HCEC 1CT (cell line): Measurements from ENCODE around the gene TANC1.

Experiments used
- DNase-seq: peaks from one replicate; pipeline ENCODE4 v3.0.0-alpha.2; 2017

Gene TANC1

DNA sequence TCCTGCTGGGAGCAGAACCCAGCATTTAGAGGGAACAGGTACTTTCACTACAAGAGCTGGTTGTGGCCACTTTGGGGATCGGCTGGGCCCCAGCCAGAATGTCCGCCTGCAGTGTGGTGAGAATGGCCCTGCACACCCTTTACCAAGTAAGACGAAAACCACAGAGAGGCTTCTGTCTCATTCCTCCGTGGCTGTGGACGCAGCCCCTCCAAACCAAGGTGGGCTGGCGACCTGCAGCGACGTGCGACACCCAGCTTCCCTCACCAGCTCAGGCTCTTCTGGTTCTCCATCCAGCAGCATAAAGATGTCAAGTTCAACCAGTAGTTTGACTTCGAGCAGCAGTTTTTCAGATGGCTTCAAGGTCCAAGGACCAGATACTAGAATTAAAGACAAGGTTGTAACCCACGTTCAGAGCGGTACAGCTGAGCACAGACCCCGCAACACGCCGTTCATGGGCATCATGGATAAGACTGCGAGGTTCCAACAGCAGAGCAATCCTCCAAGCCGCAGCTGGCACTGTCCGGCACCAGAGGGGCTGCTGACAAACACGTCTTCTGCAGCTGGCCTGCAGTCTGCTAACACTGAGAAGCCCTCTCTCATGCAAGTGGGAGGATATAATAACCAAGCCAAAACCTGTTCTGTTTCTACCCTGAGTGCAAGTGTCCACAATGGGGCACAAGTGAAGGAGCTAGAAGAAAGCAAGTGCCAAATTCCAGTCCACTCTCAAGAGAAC is 261.9 kb downstream of the TANC1 start:
- DNase-seq = no peak

DNA sequence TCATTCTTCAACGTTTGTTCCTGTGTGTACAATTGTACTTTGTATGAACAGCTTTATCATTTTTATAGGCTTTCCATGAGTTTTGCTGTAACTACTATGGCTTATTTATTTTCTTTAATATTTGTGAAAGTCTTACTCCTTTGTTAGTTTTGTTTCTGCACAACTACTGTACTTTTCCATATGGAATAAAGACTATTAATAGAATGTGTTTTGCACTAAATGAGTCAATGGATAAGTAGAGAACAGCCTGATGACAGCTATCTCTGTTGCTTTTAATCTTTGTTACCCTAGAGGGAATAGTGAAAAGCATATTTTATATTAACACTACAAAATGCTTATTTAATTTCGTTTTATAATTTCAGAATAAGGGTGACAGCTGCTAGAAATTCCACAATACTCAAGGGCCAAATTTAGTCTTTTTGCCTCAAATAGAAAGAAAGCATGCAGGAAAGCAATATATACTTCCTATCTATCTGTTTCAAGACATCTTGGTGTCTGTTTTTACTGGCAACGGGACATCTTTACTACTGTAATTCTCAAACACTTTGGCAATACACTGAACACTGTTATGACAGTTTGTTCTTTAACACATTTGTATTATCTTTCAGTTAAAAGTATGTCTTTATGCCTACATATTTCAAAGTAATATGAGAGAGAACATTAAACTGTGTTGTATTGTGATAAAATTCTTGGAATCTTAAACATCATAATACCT is 264.2 kb downstream of the TANC1 start:
- DNase-seq = no peak

DNA sequence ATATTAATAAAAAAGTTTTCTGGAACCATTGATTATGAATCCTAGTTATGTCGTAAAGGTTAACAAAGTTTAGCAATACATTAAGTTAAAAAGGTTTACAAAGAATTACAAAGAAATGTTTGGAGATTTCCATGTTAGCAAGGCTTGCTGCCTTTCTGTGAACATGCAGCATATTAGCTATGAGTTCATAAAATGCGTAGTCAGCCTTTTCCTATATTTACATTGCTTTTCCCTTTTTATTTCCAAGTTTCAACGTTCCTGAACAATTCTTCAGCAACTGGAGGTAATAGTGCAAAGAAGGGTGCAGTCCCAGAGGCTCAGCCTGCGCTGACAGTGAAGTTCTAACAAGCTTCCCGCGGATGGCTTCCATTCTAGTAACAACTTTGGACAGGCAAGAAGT is 266.4 kb downstream of the TANC1 start:
- no peak for DNase-seq

DNA sequence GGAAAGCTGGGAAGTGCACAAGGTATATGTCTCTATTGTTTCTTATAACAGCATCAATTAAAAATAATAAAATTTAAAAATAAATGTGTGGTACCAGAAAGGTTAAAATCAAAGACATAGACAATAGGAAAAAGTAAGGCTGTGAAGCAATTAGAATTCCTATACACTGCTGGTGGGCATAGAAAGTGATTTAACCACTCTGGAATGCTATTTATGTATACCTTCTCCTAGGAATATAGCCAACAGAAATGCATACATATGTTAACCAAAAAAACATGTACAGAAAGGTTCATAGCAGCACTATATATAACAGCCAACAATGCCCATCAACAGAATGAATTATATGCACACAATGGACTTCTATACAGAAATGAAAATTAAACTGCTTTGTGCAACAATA is 275.1 kb downstream of the TANC1 start:
- no peak for DNase-seq

DNA sequence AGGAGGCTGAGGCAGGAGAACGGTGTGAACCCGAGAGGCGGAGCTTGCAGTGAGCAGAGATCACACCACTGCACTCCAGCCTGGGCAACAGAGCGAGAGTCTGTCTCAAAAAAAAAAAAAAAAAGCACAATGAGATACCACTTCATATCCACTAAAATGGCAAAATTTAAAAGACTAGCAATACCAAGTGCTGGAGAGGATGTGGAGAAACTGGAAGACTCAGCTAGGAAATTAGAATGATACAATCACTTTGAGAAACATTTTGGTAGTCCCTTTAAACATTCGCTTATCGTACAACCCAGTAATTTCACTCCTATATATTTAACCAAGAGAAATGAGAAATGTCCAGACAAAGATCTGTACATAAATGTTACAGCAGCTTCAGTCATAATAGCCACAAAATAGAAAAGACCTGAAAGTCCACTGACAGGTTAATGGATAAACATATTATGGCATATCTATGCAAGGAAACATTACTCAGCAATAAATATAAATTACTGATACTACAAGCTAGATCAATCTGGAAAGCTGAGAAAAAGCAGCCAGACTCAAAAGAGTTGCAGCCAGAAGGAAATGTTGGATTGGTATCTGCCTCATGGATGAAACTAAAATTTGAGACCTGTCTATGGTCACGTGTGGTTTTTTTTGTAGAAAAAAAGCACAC is 278.0 kb downstream of the TANC1 start:
- DNase-seq = no peak

DNA sequence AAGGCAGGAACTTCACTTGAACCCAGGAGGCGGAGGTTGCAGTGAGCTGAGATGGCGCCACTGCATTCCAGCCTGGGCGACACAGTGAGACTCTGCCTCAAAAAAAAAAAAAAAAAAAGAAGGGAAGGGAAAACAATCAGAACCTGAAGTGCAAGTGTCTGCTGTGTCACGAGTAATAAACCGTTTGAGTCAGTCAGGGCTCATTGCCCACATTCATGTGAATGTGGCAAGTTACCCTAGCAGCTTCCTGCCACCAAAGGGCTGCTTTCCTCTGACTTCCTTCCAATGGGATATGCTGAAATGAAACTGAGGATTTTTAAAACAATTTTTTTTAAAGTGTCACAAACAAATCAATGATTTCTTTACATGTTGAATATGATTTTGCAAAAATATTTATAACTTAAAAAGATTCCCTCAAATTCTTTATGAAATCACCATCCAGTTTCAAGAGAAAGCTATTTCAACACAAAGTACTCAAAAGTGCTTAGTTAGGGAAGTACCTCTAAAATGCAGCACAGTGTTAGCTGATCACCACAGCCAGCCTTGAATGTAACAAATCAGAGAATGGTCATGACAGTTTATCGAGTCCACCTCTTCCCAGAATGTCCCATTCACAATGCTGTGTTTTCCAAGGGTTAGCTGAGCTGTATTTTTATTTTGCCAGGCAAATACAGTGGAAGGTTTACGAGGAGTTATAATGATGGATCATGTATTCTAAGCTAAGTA is 281.7 kb downstream of the TANC1 start:
- DNase-seq = peak; percentile 83

DNA sequence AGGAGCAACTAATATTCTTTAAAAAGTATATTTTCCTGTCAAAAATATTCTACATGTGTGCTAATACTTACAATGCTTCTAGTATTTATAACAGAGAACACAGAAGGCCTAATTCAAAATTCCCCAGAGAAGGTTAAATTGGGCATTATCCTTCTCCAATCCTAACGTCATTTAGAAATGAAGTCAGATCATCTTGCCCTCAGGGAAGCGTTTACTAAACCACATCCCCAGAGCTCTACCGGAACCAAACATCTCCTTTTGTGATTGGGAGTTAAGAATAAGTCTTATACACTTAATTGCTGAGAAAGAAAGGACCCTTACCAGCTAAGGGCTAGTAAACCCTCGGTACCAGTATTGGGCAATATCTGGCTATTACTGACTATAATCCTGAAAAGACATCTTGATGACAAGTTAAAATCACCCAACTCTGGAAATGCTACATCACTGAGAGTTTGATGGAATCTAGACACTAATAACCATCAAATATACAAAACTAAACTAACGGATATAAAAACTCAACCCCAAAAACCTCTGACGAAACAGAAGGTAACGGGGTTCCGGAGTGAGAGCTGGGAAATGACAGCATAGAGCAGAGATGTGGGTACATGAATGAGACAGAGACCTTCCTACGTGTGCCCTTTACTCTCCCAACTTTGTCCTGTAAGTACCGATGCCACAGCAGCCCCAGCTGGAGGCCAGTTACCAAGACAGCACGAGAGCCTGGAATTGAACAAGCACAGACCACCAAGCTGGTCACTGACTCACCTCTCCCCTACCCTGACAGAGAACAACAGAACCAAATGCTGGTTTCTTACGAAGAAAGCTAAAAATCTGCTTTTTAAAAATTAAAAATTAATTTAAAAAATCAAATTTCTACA is 283.1 kb downstream of the TANC1 start:
- DNase-seq = no peak

DNA sequence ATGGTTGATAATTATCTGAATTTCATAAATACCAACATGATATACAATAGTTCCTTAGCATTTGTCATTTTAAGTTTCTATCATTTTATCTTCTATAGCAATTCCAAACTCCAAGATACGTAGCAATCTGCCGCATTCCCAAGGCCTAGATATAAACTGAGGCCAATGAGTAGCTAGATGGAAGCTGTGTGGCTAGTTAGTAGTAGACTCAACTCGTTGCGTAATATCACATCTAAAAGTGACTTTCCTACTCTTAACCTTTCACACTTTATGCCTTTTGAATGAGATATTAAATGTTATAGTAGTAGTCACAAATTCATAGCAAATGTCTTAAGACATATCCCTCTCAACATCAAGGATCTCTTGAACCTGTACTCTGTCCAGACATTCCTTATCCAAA is 284.5 kb downstream of the TANC1 start:
- DNase-seq = no peak

DNA sequence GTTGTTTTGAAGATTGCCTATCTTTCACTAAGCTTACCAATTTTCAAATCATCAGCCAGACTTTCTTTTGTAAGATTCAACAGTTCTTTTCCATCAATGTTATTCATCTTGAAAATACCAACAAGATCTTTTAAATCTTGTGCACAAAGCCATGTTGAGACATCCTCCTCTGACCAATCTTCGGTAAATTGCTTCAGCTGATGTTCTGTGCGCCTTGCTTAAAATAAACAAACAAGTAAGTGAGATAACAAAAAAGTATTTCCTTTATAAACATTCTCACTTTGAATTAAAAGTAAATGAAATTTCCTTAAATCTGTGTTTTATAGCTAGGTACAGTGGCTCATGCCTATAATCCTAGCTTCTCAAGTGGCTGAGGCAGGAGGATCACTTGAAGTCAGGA is 287.7 kb downstream of the TANC1 start:
- DNase-seq = peak; percentile 81

DNA sequence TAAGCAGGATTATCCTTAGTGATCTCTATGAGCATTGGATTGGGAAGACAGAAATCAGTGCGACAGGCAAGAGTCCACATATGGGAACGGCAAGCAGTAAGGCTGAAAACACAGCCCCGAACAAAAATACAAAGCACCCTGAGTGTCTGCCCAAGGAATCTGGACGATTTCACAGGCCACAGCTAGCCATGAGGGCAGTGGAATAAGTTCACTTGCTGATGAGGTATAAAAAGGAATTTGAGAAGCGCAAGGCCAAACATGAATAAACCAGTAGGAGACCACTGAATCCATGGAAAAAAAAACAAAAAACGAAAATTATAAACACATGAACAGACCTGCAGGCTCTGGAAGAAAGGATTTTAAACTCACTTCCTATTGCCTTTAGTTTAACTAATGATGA is 293.8 kb downstream of the TANC1 start:
- no peak for DNase-seq

DNA sequence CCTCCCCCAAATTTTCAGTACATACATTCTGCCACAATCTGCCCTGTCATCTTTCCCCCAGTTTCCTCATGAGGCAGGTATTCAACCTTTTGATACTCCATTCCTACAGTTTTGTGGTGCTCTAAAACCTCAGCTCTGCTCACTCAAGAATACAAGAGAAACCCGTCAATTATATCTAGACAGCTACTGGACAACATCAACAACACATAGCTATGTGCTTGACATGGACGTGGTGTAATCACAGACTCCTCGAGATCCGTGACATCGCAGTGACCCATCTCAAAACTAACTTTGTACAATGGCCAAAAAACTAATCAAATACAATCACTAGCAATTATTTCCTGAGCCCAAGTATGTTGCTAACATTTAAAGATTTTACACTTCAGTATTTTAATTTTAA is 294.5 kb downstream of the TANC1 start:
- DNase-seq = no peak

DNA sequence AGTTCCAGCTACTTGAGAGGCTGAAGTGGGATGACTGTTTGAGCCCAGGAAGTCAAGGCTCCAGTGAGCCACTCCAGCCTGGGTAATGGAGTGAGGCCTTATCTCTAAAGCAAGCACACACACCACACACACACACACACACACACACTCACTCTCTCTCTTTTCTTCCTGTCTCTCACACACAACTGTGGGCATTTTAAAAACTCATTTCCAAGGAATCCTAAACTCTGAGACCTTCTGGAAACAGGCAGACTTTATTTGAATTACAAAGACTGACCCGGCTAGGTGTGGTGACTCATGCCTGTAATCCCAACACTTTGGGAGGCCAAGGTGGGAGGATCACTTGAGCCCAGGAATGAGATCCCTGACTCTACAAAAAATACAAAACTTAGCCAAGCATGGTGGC is 296.7 kb downstream of the TANC1 start:
- peak; percentile 11 for DNase-seq

DNA sequence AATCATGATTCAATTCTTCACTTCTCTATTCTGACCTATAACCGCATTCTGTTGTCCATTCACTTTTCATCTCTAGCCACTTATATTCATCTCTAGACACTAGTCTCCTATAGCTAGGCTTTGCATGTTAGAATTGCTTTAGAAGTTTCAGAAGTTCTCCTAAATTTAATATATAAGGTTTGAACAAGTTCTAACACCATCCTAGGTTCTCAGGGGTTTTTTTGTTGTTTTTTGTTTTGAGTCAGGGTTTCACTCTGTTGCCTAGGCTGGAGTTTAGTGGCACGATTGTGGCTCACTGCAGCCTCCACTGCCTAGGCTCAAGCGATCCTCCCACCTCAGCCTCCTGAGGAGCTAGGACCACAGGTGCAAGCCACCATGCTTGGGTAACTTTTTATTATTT is 298.1 kb downstream of the TANC1 start:
- no peak for DNase-seq

DNA sequence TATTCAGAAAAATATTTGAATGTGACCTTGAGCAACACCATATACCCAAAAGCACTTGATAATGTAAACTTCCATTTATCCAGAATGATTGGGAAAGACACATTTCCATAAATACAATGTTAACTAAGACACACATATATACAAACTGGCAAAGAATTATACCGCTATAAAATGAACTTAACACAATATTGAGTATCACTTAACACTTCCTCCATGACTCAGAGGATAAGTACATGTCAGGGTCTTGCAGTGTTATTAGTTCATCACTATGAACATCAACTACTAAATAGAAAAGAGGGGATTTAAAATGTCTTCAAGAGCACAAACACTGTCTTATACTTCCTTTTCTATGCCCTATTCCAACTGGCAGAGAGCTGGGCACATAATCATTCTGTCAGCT is 299.5 kb downstream of the TANC1 start:
- peak; percentile 9 for DNase-seq

DNA sequence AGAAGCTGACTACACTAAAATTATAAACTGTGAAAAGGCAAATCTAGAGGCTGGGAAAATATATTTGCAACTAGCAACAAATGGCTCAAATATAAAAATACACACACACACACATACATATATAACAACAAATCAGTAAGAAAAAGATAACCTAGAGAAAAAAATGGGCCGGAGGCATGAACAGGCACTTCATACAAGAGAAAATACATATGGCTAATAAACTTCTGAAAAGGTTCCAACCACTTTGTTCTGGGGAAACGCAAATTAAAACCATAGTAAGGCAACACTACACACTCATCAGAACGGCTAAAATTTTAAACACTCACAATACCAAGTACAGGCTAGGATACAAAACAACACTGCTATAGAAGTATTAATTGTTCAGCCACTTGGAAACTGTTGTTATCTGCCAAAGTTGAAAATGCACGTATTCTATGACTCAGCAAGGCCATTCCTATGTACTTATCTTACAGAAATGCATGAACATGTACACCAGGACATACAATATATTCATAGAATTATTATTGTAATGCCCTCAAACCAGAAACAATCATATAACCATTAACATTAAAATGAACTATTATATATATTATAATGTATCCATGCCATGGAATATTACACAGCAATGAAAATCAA is 302.4 kb downstream of the TANC1 start:
- DNase-seq = no peak

DNA sequence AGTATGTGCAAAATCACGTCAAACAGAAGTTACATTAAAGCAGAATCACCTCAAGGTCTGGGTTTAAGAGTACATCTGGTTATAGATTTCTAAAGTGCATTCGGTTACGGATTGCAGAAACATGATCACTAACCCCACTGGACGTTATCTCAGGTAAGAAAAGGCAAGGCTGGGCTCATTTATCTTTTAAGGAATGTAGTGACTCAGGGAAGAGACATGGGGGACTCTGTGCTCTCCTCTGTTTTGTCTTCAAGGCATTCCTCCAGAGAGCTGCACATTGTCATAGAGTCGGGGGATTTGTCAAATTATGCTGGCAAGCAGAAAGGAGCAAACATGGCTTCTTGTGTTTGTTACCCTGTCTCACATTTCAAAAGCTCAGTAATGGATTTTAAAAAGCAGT is 303.7 kb downstream of the TANC1 start:
- no peak for DNase-seq

DNA sequence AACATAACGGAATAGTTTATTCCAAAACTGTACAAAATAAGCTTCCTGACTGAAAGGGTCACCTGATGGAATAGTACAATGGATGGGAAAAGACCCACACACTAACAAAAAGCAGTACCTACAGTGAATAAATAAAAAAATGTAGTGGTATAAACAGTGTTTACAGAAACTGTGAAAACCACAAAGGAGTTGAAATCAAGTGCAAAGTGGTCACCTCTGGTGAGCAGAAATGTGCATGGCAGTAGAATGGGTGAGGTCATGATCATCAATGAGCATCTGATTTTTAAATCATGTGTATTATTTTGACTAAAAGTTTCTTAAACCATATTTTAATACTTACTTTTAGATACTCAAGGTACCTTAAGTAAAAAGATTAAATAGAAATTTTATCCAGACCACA is 306.7 kb downstream of the TANC1 start:
- DNase-seq = no peak

DNA sequence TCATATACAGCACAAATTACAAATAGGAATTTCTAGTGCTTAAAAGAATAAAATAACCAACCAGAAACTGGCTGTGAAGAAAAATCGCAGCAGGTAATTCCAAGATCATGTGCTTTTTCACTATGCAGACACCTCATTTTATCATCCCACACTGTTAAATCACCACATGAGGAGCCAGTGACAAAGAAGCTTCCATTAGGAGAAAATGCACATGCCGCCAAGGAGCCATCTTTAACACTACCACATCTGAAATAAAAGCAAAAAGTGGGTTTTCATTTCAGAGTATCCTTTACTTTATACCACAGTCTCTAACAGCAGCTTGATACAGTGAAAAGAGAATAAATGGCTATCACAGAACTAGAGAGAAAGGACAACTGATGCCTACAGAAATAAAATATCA is 311.3 kb downstream of the TANC1 start:
- no peak for DNase-seq

DNA sequence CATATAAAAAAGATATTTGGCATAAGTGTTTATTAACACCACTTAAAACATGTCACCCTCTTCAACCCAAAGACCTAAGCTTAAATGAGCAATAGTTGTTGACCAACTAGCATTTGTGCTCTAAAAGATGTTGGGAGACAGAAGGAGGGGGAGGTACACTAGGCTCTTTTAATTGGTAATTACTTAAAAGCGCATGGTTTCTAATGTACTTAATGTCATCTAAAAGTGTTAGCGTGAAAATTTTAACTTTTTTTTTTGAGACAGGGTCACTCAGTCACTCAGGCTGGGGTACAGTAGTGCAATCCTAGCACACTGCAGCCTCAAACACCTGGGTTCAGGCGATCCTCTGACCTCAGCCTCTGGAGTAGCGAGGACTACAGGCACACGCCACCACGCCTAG is 312.6 kb downstream of the TANC1 start:
- no peak for DNase-seq
